Endothelial cell of umbilical vein (primary cell): ENCODE data around the gene DMBX1. TPM values are rescaled to one million over a fixed set of nuclear protein-coding genes. Genes with fewer than 3 reads are reported as not detected.
A peak's percentile ranks its signal among the peaks of the same experiment; 100 is the strongest.

Experiments
- BruUV-seq: library from RNA; stranded (reverse); fragments of 400-500 nt; replicated peaks from 2 replicates; lab custom pipeline; 2021; lab: Mats Ljungman, UMichigan
- CTCF ChIA-PET: fragments of 300-600, 350-600 bp; sonication (Branson Sonifier 250); formaldehyde crosslinking; loops from one replicate; lab custom pipeline; 2021; ENCODE audit warnings: antibody characterized with exemption, inconsistent platforms; lab: Charles Lee
- POLR2A ChIA-PET: fragments of 300-600, 350-600 bp; sonication (Branson Sonifier 250); formaldehyde crosslinking; loops from one replicate; lab custom pipeline; 2021; ENCODE audit warnings: antibody characterized with exemption, inconsistent platforms; lab: Charles Lee
- DNase-seq: peaks from one replicate; pipeline ENCODE4 v3.0.0-alpha.2; 2011; ENCODE audit warnings: low read depth, low spot score
- FAIRE-seq: peaks from 2 replicates; lab custom pipeline; 2011; peaks lifted over from hg19 to GRCh38; lab: Jason Lieb, UNC
- H2AFZ ChIP-seq: 2 replicates; pipeline ENCODE4 v1.6.0; 2012; ENCODE audit warnings: low read depth, low read length, control low read depth, inconsistent platforms
- H3K27ac ChIP-seq: 2 replicates; pipeline ENCODE4 v1.5.1; 2011; ENCODE audit warnings: low read depth, mild to moderate bottlenecking, control low read depth, low read length, moderate library complexity; ENCODE audit not compliant: insufficient read depth
- H3K27me3 ChIP-seq, 2 experiments: 2 replicates each; pipeline versions ENCODE4 v1.6.0 to v1.6.1; 2011; ENCODE audit warnings: low read length in 2 of 2, mixed read lengths in 1 of 2; ENCODE audit not compliant: control insufficient read depth in 2 of 2, insufficient read depth in 2 of 2
- H3K36me3 ChIP-seq, 2 experiments: 2 replicates in 1 of 2; 3 replicates in 1 of 2; pipeline ENCODE4 v1.5.1; 2011; ENCODE audit warnings: low read length in 2 of 2, mild to moderate bottlenecking in 1 of 2, moderate library complexity in 1 of 2; ENCODE audit not compliant: control insufficient read depth in 2 of 2, insufficient read depth in 2 of 2; ENCODE audit errors: extremely low read depth in 1 of 2
- H3K4me1 ChIP-seq: 3 replicates; pipeline ENCODE4 v1.5.1; 2011; ENCODE audit warnings: mild to moderate bottlenecking, low read length; ENCODE audit not compliant: control insufficient read depth, insufficient read depth; ENCODE audit errors: extremely low read depth
- H3K4me2 ChIP-seq: 2 replicates; pipeline ENCODE4 v1.6.1; 2011; ENCODE audit warnings: low read length, control low read depth, mixed read lengths; ENCODE audit not compliant: insufficient read depth
- H3K4me3 ChIP-seq, 3 experiments: fragments of 200-600 bp in 1 of 3; sonication (generic), shearing (Covaris generic) in 1 of 3; replicated peaks in 1 of 3; 2 replicates each; pipeline ENCODE4 v1.5.1; 2011 to 2016; ENCODE audit warnings: control low read depth in 3 of 3, low read length in 3 of 3, mild to moderate bottlenecking in 2 of 3, inconsistent platforms in 1 of 3, low read depth in 1 of 3, moderate library complexity in 1 of 3; ENCODE audit not compliant: insufficient read depth in 1 of 3
- H3K79me2 ChIP-seq: 2 replicates; pipeline ENCODE4 v1.6.0; 2012; ENCODE audit warnings: low read length, inconsistent platforms; ENCODE audit not compliant: control insufficient read depth, insufficient read depth
- H3K9ac ChIP-seq: replicated peaks from 2 replicates; pipeline ENCODE3; 2011; ENCODE audit warnings: low read length, control low read depth; ENCODE audit not compliant: insufficient read depth; ENCODE audit errors: extremely low read depth
- H3K9me1 ChIP-seq: replicated peaks from 3 replicates; pipeline ENCODE4 v1.6.0; 2011; ENCODE audit warnings: mild to moderate bottlenecking, low read length; ENCODE audit not compliant: control insufficient read depth, insufficient read depth; ENCODE audit errors: extremely low read depth
- H3K9me3 ChIP-seq: replicated peaks from 2 replicates; pipeline ENCODE4 v1.5.1; 2012; ENCODE audit warnings: low read length, inconsistent platforms; ENCODE audit not compliant: control insufficient read depth, insufficient read depth
- H4K20me1 ChIP-seq: replicated peaks from 2 replicates; pipeline ENCODE3; 2011; ENCODE audit warnings: mild to moderate bottlenecking, low read length; ENCODE audit not compliant: control insufficient read depth, insufficient read depth; ENCODE audit errors: extremely low read depth
- CTCF ChIP-seq, 2 donors: IDR thresholded peaks; 1 replicate in 1 of 2; 2 replicates in 1 of 2; pipeline ENCODE4 v1.5.1; 2011; ENCODE audit warnings: low read length in 2 of 2, mild to moderate bottlenecking in 2 of 2, moderate library complexity in 2 of 2, control low read depth in 1 of 2, inconsistent platforms in 1 of 2, low read depth in 1 of 2; ENCODE audit not compliant: insufficient read depth in 1 of 2; ENCODE audit errors: extremely low read depth in 1 of 2
- EZH2 ChIP-seq: IDR thresholded peaks from 2 replicates; pipeline ENCODE4 v1.6.1; 2012; ENCODE audit warnings: borderline replicate concordance, low read depth, mild to moderate bottlenecking, moderate library complexity, low read length, inconsistent platforms; ENCODE audit not compliant: severe bottlenecking
- FOS ChIP-seq: IDR thresholded peaks from 2 replicates; pipeline ENCODE4 v1.6.1; 2011; ENCODE audit warnings: mild to moderate bottlenecking, low read length, moderate library complexity, borderline replicate concordance; ENCODE audit not compliant: insufficient read depth
- JUN ChIP-seq: IDR thresholded peaks from 2 replicates; pipeline ENCODE4 v1.6.1; 2011; ENCODE audit warnings: borderline replicate concordance, low read depth; ENCODE audit not compliant: insufficient read length, insufficient read depth
- POLR2A ChIP-seq: IDR thresholded peaks from 2 replicates; pipeline ENCODE4 v1.6.1; 2012; ENCODE audit warnings: low read depth, mild to moderate bottlenecking, control low read depth, low read length
- POLR2AphosphoS5 ChIP-seq: IDR thresholded peaks from 2 replicates; pipeline ENCODE4 v1.6.1; 2012; ENCODE audit warnings: low read depth, mild to moderate bottlenecking, control low read depth, low read length, moderate library complexity; ENCODE audit not compliant: insufficient read depth
- dilution Hi-C: fragments of 300-500 bp; cut with MboI; formaldehyde crosslinking; loops from one replicate; pipeline ENCODE4 v1.15.0; 2019; ENCODE audit warnings: low sequenced_read_pairs; ENCODE audit not compliant: extremely low pct_ligation_motif_present
- intact Hi-C: fragments of 100-400 bp; cut with micrococcal nuclease; formaldehyde crosslinking; loops from one replicate; pipeline ENCODE4 v1.10.0; 2022
- polyA plus RNA-seq, 4 experiments: library from polyadenylated mRNA; depleted of rRNA in 3 of 4; stranded (reverse) in 3 of 4; unstranded in 1 of 4; fragments of >200 nt; gene quantifications; 2 replicates each; pipeline versions ENCODE4 v1.2.1 to v1.2.3, GENCODE V29; 2011 to 2012; ENCODE audit warnings: missing spikeins in 1 of 4
- total RNA-seq: library from RNA; stranded (reverse); gene quantifications from 2 replicates; pipeline ENCODE4 v1.2.3, GENCODE V29; 2021
- TF ChIP-seq, protein P1 (sequence below): IDR thresholded peaks from 2 replicates; pipeline ENCODE4 v1.6.1; 2011; ENCODE audit not compliant: insufficient read depth, insufficient read length

The DMBX1 gene
- total and polyA plus RNA-seq, 2 donors (not counting 3 experiments of a cell fraction or from before 2014, with no cell fraction given): not detected

DNA sequence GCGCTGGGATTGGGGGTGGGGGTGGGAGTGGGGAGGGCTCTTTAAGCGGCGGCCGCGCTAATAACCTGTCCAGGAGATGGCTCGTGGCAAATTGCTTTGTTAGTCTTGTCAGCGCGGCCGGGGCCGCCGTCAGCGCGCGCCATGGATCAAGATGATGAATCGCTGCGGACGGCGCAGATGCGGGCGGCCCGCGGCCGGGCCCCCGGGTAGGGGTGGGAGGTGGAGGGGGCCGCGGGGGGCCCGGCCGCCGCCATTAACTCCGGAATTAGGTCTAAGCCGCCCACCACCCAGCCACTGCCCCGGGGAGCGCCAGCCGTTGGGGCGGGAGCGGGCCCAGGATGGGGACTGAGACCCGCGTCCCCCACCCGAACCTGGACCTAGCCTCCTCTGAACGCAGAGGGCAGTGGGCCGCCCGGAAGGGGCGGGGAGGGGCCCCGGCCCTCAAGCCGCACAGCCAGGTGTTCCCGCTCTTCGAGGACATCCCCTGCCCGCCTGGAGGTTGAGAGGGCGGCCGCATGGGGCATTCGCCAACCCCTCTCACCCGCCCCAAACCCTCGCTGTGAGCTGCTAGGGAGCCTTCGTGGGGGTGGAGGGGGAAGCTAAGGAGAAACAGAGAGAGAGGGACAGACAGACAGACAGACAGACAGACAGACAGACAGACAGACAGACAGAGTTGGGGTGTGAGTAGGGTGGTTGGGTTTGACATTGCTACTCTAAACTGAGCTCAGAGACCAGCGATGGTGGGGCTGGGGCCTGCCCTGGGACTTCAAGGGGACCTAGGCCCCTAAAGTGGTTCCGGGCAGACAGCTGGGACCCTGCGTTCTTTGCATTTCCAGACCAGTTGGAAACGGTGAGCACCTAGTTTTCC is 3.8 kb upstream of the DMBX1 start:
- Histone ChIP-seq H3K4me2 (no peak overlapping the region), H3K4me1 (no peaks in the 10 kb centered on the region), H4K20me1 (no peaks in the 10 kb centered on the region), H3K9ac (no peak overlapping the region), H3K36me3 (no peaks in the 10 kb centered on the region), H3K9me1 (no peaks in the 10 kb centered on the region), H3K27ac (no peak overlapping the region), H3K27me3 (peaks cover 70 to 83% of the 10 kb centered on the region in 2 experiments), H3K9me3 (no peaks in the 10 kb centered on the region), H2AFZ (no peak overlapping the region), H3K79me2 (no peaks in the 10 kb centered on the region), H3K4me3 (no peak overlapping the region)
- intact Hi-C loops: no loop called here
- DNase-seq (no peak), FAIRE-seq (no peak)
- CTCF ChIA-PET: interaction anchor here (1.5 kb wide), 1 partner anchor 47 kb away, joined by 3 read pairs; no protein-coding TSS in a partner anchor
- no TSS peak for BruUV-seq
- dilution Hi-C loops: no loop called here
- POLR2A ChIA-PET: no interaction called here
- TF ChIP-seq FOS: no peak
- TF ChIP-seq, protein P1, sequence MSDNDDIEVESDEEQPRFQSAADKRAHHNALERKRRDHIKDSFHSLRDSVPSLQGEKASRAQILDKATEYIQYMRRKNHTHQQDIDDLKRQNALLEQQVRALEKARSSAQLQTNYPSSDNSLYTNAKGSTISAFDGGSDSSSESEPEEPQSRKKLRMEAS: no peak
- no peak for TF ChIP-seq POLR2A
- no peak for TF ChIP-seq JUN
- no peak for TF ChIP-seq CTCF (IDR thresholded peaks at IDR 0.05; ENCODE audit: extremely low read depth in 1 of 2, insufficient read depth in 1 of 2, low read depth in 1 of 2, low read length in 2 of 2)
- TF ChIP-seq EZH2: peak; percentile 97
- TF ChIP-seq POLR2AphosphoS5: no peak
